ENCODE results near the gene PLEKHJ1. TPM values are rescaled to one million over a fixed set of nuclear protein-coding genes. Genes with fewer than 3 reads are reported as not detected.
"Not testable (repeated sequence)": the region's sequence is repeated elsewhere in the genome, so short reads cannot be mapped to it uniquely, and the experiment has no call there.

The PLEKHJ1 gene
- 10 to 100 TPM; 67.4 to 92.7 TPM for total RNA-seq

- ATAC-seq (replicated peaks in 1 of 2) (peak; percentile 86), DNase-seq (peak; percentile 98 to 100)
- H3K4me1 Mint-ChIP-seq (ENCODE audit: low read depth), result peaks cover 57% of the 10 kb centered on the region
- peak within 1 kb of the TSS; percentile 96 for H3K27ac Mint-ChIP-seq
- no peaks in the 10 kb centered on the region for H3K27me3 Mint-ChIP-seq (ENCODE audit: low read depth)
- peak within 1 kb of the TSS; percentile 95 for H3K4me3 Mint-ChIP-seq
- peaks cover 16 to 20% of the 10 kb centered on the region in 2 donors for H3K36me3 Mint-ChIP-seq (ENCODE audit: insufficient read depth in 2 of 2)
- H3K9me3 Mint-ChIP-seq, result no peaks in the 10 kb centered on the region
Observed at GRCh38 chr19:2236314-2237050, at the start of gene PLEKHJ1, which contains the start of gene SF3A2. PLEKHJ1 (minus strand) TSS chr19:2236329; CDS start chr19:2236248, 81 bp downstream. SF3A2 (plus strand) TSS chr19:2236824; CDS start chr19:2243419, 6,595 bp downstream.

- Mint-ChIP-seq H3K27me3 (ENCODE audit: low read depth) (peaks cover 16% of the 10 kb centered on the region), H3K4me1 (ENCODE audit: low read depth) (peaks cover 20% of the 10 kb centered on the region), H3K9me3 (no peaks in the 10 kb centered on the region), H3K36me3 (ENCODE audit: insufficient read depth in 2 of 2) (peaks cover 0 to 3% of the 10 kb centered on the region in 2 donors), H3K27ac (no peak overlapping the region), H3K4me3 (no peak overlapping the region)
- no peak for DNase-seq
- no peak for ATAC-seq (replicated peaks in 1 of 2)
Observed at GRCh38 chr19:2283835-2284507, 47.8 kb upstream of the PLEKHJ1 start.

- Mint-ChIP-seq H3K4me1 (ENCODE audit: low read depth) (peaks cover 15% of the 10 kb centered on the region), H3K36me3 (ENCODE audit: insufficient read depth in 2 of 2) (no peaks in the 10 kb centered on the region), H3K9me3 (no peaks in the 10 kb centered on the region), H3K4me3 (peak overlapping the region; percentile 65 to 69), H3K27ac (no peak overlapping the region), H3K27me3 (ENCODE audit: low read depth) (peaks cover 7% of the 10 kb centered on the region)
- ATAC-seq (replicated peaks in 1 of 2) (no peak), DNase-seq (no peak)
Observed at GRCh38 chr19:2282862-2283237, 46.7 kb upstream of the PLEKHJ1 start.

- DNase-seq, result peak in 1 of 2 donors; percentile 54
- Mint-ChIP-seq H3K27me3 (ENCODE audit: low read depth) (peaks cover 7% of the 10 kb centered on the region), H3K27ac (no peak within 1 kb of the TSS), H3K4me1 (ENCODE audit: low read depth) (peaks cover 15% of the 10 kb centered on the region), H3K36me3 (ENCODE audit: insufficient read depth in 2 of 2) (no peaks in the 10 kb centered on the region), H3K4me3 (peak within 1 kb of the TSS; percentile 65 to 69), H3K9me3 (no peaks in the 10 kb centered on the region)
- ATAC-seq (replicated peaks in 1 of 2), result peak; percentile 26 to 48
Observed at GRCh38 chr19:2282062-2282861, 46.1 kb upstream of the PLEKHJ1 start, which contains the start of gene PEAK3. PEAK3 (minus strand) TSS chr19:2282175; CDS start chr19:2280931, 1,244 bp downstream.

GRCh38 chr19:2281265-2282061 is 45.3 kb upstream of the PLEKHJ1 start:
- H3K27me3 Mint-ChIP-seq (ENCODE audit: low read depth); H3K36me3 Mint-ChIP-seq (ENCODE audit: insufficient read depth in 2 of 2); H3K27ac Mint-ChIP-seq; H3K9me3 Mint-ChIP-seq; DNase-seq: not testable (repeated sequence)
- Mint-ChIP-seq H3K4me3 (peak overlapping the region; percentile 51), H3K4me1 (ENCODE audit: low read depth) (peaks cover 15% of the 10 kb centered on the region)
- peak in 1 of 2 donors; percentile 2 for ATAC-seq (replicated peaks in 1 of 2)

- H3K4me3 Mint-ChIP-seq, result no peak overlapping the region
- no peaks in the 10 kb centered on the region for H3K36me3 Mint-ChIP-seq (ENCODE audit: insufficient read depth in 2 of 2)
- no peak for ATAC-seq (replicated peaks in 1 of 2)
- H3K27ac Mint-ChIP-seq, result no peak overlapping the region
- DNase-seq, result no peak
- H3K9me3 Mint-ChIP-seq, result no peaks in the 10 kb centered on the region
- peaks cover 7% of the 10 kb centered on the region for H3K27me3 Mint-ChIP-seq (ENCODE audit: low read depth)
- peaks cover 15% of the 10 kb centered on the region for H3K4me1 Mint-ChIP-seq (ENCODE audit: low read depth)
Observed at GRCh38 chr19:2280633-2281264, 44.6 kb upstream of the PLEKHJ1 start.

GRCh38 chr19:2278459-2279158 is 42.5 kb upstream of the PLEKHJ1 start:
- H3K4me3 Mint-ChIP-seq, result no peak overlapping the region
- peak overlapping the region; percentile 67 for H3K27ac Mint-ChIP-seq
- no peaks in the 10 kb centered on the region for H3K9me3 Mint-ChIP-seq
- H3K27me3 Mint-ChIP-seq (ENCODE audit: low read depth), result peaks cover 7% of the 10 kb centered on the region
- ATAC-seq (replicated peaks in 1 of 2), result peak in 1 of 2 donors; percentile 12
- no peak for DNase-seq
- peaks cover 2 to 5% of the 10 kb centered on the region in 2 donors for H3K36me3 Mint-ChIP-seq (ENCODE audit: insufficient read depth in 2 of 2)
- peaks cover 25% of the 10 kb centered on the region for H3K4me1 Mint-ChIP-seq (ENCODE audit: low read depth)

GRCh38 chr19:2277138-2277537 is 41.0 kb upstream of the PLEKHJ1 start:
- no peak overlapping the region for H3K4me3 Mint-ChIP-seq
- H3K27ac Mint-ChIP-seq, result peak overlapping the region; percentile 61
- no peaks in the 10 kb centered on the region for H3K27me3 Mint-ChIP-seq (ENCODE audit: low read depth)
- peaks cover 4 to 6% of the 10 kb centered on the region in 2 donors for H3K36me3 Mint-ChIP-seq (ENCODE audit: insufficient read depth in 2 of 2)
- DNase-seq (no peak), ATAC-seq (replicated peaks in 1 of 2) (no peak)
- H3K4me1 Mint-ChIP-seq (ENCODE audit: low read depth), result peaks cover 28% of the 10 kb centered on the region
- no peaks in the 10 kb centered on the region for H3K9me3 Mint-ChIP-seq

- H3K4me1 Mint-ChIP-seq (ENCODE audit: low read depth), result peaks cover 29% of the 10 kb centered on the region
- peak overlapping the region; percentile 50 for H3K27ac Mint-ChIP-seq
- peaks cover 8 to 11% of the 10 kb centered on the region in 2 donors for H3K36me3 Mint-ChIP-seq (ENCODE audit: insufficient read depth in 2 of 2)
- H3K9me3 Mint-ChIP-seq, result no peaks in the 10 kb centered on the region
- H3K27me3 Mint-ChIP-seq (ENCODE audit: low read depth), result no peaks in the 10 kb centered on the region
- ATAC-seq (replicated peaks in 1 of 2) (no peak), DNase-seq (no peak)
- H3K4me3 Mint-ChIP-seq, result no peak overlapping the region
Observed at GRCh38 chr19:2276429-2276986, 40.4 kb upstream of the PLEKHJ1 start.

GRCh38 chr19:2275588-2276428 is 39.7 kb upstream of the PLEKHJ1 start:
- ATAC-seq (replicated peaks in 1 of 2), result no peak
- no peak overlapping the region for H3K27ac Mint-ChIP-seq
- no peaks in the 10 kb centered on the region for H3K27me3 Mint-ChIP-seq (ENCODE audit: low read depth)
- peaks cover 11 to 13% of the 10 kb centered on the region in 2 donors for H3K36me3 Mint-ChIP-seq (ENCODE audit: insufficient read depth in 2 of 2)
- no peak overlapping the region for H3K4me3 Mint-ChIP-seq
- H3K9me3 Mint-ChIP-seq, result no peaks in the 10 kb centered on the region
- DNase-seq, result no peak
- peaks cover 31% of the 10 kb centered on the region for H3K4me1 Mint-ChIP-seq (ENCODE audit: low read depth)

Measured in activated T-cell treated with anti-CD3 and anti-CD28 coated beads, Interleukin-2, amount 50 U/mL, for 72 hours (primary cell).